DMS53 (cell line): ENCODE measurements around the gene HNRNPCL1.
"Not testable (repeated sequence)": the region's sequence is repeated elsewhere in the genome, so short reads cannot be mapped to it uniquely, and the experiment has no call there.

ENCODE experiments used
- DNase-seq: peaks from one replicate; lab custom pipeline; 2025; lab: John Stamatoyannopoulos, UW

Gene HNRNPCL1

DNA sequence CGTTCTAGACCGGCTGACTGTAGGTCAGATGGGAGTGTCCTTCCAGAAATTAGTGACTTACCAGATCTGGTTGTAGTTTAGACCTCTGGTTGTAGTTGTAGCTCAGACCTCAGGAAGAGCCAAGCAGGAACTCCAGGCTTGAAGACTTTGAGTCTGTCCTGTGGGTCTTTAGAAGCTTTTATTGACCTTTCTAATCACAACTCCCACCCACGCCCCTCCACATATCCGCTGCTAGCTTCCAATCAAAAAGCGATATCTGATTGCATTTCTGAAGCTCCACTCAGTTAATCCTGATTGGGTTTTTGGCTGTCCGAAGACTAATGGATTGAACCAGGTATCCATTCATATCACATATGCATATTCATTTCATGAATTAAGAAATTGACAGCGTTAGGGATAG is at the start of gene HNRNPCL1:
Gene HNRNPCL1, minus strand, starts transcription at position 101 of the 400 bp plus-strand sequence. CDS start 431 bp downstream, outside the sequence.
- not testable (repeated sequence) for DNase-seq

DNA sequence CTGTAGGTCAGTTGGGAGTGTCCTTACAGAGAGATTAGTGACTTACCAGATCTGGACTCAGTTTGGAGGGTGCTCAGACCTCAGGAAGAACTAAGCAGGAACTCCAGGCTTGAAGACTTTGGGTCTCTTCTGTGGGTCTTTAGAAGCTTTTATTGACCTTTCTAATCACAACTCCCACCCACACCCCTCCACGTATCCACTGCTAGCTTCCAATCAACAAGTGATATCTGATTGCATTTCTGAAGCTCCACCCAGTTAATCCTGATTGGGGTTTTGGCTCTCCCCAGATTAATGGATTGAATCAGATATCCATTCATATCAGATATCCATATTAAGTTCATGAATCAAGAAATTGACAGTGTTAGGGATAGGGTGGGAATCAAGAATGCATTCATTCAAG is 49.6 kb upstream of the HNRNPCL1 start, which contains the start of gene PRAMEF10:
Gene PRAMEF10, minus strand, starts transcription at position 101 of the 400 bp plus-strand sequence. CDS start 2,423 bp downstream, outside the sequence.
- DNase-seq: not testable (repeated sequence)

DNA sequence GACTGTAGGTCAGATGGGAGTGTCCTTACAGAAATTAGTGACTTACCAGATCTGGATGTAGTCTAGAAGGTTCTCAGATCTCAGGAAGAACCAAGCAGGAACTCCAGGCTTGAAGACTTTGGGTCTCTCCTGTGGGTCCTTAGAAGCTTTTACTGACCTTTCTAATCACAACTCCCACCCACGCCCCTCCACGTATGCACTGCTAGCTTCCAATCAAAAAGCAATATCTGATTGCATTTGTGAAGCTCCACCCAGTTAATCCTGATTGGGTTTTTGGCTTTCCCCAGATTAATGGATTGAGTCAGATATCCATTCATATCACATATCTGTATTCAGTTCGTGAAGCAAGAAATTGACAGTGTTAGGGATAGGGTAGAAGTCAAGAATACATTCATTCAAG is 37.6 kb upstream of the HNRNPCL1 start, which contains the start of gene PRAMEF4:
Gene PRAMEF4, minus strand, starts transcription at position 101 of the 400 bp plus-strand sequence. CDS start 2,807 bp downstream, outside the sequence.
- DNase-seq: not testable (repeated sequence)

DNA sequence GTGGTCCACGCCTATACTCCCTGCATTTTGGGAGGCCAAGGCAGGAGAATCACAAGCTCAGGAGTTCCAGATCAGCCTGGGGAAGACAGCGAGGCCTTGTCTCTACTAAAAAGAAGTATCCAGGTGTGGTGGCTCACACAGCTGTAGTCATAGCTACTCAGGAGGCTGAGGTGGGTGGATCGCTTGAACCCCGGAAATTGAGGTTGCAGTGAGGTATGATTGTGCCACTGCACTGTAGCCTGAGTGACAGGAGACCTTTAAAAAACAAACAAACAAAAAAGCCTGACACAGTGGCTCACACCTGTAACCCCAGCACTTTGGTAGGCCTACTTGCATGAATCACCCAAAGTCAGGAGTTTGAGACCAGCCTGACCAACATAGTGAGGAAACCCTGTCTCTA is 29.9 kb upstream of the HNRNPCL1 start:
- DNase-seq: not testable (repeated sequence)

DNA sequence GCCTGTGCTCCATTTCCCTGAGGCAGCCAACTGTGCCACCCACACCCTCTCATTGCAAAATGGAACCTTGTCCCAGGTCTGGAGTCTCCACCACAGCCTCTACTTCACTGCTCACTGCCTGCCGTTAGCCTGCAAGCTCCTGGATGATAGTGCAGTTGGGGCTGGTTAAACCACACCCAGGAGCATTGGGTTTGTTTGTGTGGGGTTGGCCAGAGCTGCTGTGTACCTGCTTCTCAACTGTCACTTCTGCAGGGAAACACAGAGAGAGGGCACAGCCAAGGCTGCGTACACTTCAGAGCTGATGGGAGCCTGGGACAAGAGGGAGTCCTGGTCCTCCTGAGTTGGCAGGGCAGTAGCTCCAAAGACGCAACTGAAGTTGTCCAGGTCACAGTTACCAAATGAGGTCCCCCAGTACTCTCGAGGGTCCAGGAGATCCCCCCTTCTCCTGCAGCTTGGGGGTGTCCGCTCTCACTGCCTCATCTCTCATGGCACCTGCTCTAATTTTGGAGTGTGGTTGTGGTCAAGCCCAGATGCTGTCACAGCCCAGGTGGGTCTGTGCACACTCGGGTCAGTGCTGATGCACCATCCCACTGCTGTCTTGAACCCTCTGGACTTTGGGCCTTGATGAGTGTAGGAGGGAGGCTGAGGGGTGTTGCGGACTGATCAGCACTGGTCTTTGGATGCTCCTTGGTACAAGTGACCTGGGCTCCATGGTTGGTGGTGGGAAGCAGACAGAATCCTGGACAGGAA is 14.8 kb upstream of the HNRNPCL1 start:
- DNase-seq: not testable (repeated sequence)

DNA sequence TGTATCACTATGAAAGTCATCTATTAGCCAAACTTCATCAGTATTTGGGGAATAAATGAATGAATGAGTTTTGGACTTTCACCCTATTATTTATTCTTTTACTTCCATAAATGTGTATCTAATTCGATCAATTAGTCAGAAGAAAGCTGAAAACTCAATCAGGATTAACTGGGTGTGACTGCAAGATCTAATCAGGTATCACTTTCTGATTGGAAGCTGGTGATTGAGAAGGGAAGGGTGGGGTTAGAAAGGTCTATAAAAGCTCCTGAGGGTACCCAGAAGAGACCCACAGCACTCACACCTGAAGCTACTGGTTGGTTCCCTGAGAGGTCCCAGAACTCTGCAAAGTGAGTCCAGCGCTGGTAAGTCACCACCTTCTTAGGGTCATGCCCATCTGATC is 8.3 kb upstream of the HNRNPCL1 start, which contains the start of gene PRAMEF2:
Gene PRAMEF2, plus strand, starts transcription at position 301 of the 400 bp plus-strand sequence. CDS start 1,924 bp downstream, outside the sequence.
- DNase-seq: not testable (repeated sequence)

DNA sequence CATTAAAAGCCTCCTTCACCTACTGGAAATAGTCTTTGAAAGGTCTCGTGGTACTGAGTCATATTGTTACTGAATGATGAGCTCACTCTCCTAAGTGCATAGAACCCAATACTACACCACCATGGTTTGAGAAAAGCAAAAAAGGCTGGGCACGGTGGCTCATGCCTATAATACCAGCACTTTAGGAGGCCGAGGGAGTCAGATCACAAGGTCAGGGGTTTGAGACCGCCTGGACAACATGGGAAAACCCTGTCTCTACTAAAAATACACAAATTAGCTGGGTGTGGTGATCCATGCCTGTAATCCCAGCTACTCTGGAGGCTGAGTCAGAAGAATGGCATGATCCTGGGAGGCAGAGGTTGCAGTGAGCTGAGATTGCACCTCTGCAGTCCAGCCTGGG is 3.3 kb upstream of the HNRNPCL1 start:
- no peak for DNase-seq

DNA sequence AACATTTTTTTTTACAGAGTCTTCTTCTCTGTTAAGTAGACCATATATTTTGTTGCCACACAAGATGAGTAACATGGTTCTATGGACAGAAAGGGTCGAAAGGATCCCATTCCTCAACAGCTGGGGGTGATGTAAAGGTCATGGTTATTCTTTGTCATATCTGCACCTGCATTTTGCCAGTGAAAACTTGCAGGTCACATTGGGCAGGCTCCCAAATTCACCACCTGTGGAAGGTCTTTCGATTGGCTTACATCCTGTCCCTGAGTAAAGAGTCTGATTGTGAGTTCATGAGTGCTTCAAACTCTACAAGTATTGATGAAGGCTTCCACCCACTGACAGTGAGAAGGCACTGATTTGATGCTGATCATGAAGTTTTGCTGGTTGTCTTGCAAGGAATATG is 15.3 kb downstream of the HNRNPCL1 start:
- not testable (repeated sequence) for DNase-seq

DNA sequence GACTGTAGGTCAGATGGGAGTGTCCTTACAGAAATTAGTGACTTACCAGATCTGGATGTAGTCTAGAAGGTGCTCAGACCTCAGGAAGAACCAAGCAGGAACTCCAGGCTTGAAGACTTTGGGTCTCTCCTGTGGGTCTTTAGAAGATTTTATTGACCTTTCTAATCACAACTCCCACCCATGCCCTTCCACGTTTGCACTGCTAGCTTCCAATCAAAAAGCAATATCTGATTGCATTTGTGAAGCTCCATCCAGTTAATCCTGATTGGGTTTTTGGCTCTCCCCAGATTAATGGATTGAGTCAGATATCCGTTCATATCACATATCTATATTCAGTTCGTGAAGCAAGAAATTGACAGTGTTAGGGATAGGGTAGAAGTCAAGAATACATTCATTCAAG is 17.2 kb downstream of the HNRNPCL1 start, which contains the start of gene PRAMEF11:
Gene PRAMEF11, minus strand, starts transcription at position 101 of the 400 bp plus-strand sequence. CDS start 2,621 bp downstream, outside the sequence.
- not testable (repeated sequence) for DNase-seq

DNA sequence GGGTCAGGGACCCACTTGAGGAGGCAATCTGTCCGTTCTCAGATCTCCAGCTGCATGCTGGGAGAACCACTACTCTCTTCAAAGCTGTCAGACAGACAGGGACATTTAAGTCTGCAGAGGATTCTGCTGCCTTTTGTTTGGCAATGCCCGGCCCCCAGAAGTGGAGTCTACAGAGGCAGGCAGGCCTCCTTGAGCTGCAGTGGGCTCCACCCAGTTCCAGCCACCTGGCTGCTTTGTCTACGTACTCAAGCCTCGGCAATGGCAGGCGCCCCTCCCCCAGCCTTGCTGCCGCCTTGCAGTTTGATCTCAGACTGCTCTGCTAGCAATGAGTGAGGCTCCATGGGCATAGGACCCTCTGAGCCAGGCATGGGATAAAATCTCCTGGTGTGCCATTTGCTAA is 29.5 kb downstream of the HNRNPCL1 start:
- DNase-seq: not testable (repeated sequence)

DNA sequence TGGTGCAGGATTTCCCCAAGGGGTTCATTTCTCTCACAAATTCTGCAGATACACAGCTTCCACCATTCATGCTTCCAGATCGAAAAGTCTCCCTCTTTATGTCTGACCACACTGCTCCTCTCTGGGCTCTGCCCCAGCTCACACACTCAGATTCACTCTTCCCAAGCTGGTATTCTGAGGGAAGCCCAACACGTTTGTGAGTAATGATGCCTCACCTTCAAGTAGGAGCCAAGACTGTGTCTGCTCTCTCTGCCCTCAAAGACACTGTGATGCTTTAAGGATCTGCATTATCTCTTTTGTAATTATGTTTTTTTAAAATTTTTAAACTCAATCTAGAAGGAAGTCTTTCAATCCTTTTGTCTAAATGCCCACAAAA is 37.1 kb downstream of the HNRNPCL1 start:
- no peak for DNase-seq

DNA sequence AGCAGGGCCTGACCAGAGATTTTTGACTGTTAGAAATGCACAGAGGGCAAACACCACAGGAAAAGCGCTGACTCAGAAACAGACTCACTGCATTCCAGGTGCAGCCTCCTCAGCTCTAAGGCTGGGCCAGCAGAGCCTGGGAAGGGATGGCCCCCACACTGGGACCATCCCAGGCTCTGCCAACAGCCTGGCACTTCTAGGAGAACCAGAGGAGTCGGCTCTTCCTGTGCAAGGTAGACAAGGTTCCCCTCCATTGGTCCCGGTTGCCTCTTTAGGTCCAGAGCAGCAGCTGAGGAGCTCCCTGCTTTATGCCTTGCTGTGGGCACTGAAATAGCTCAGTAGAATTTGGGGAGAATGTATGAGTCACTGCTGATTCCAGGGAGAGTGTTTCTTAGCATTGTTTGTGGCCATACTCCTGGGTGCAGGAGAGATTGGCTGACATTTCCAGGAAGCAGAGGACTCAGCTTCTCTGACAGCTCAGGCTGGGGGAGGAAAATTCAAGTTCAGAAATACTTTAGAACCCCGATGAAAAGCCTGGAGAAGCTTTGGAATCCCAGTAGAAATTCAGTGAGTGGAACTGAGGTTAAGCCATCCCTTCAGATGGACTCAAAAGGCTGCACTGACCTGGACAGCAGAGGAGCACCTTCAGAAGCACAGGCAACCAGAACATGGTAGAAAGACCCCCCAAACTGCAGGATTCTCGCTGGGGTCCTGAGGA is 37.7 kb downstream of the HNRNPCL1 start:
- no peak for DNase-seq

DNA sequence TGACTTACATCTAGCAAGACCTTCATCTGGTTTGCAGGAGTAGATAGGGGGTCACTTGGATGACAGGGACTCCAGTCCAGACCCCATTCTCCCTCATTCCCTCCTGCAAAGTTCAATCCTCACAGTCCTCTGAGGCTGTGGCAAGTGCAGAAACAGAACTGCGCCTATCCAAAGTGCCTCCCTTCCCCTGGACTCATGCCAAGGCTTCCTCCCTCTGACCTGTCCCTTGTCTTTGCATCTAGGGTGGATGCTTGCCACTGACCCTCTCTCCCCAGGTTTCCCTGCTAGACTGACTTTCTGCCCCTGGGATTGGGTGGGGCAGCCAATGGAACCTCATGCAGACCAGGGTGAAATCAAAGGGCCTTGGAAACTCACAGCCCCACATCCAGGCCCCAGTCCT is 38.6 kb downstream of the HNRNPCL1 start:
- DNase-seq: no peak

DNA sequence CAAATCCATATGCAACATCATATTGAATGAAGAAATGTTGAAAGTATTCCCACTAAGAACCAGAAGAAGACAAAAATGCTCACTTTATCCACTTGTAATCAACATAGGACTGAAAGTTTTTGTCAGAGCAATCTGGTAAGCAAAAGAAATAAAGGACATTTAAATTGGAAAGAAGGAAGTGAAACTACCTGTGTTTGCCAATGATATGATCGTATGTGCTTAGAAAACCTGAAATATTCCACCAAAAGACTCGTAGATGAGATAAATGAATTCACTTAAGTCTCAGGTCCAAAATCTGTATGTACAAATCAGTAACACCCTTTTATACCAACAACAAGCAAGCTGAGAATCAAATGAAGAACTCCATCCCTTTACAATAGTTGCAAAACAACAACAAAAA is 48.8 kb downstream of the HNRNPCL1 start:
- no peak for DNase-seq

DNA sequence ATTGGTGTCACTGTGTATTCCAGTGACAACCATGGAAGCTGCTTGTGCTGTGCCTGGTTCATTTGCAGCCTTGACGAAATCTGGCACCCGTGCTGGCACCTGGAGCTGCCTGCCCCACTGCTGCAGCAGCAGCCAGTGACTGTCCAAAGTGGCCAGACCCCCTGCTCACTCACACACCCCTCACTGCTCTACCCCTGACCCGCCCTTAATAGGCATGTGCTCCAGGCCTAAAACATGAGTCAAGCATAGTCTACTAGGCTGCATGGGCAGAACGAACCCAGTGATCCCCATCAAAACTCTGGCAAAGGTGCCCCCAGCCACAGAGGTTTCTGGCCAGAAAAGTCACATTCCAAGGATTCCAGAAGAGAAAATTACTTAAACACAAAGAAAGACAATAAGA is 49.6 kb downstream of the HNRNPCL1 start:
- no peak for DNase-seq
